Measurements from ENCODE around the gene CYP2R1.

- TF ChIP-seq CTCF (IDR thresholded peaks at IDR 0.05), result no peak
- no peak for TF ChIP-seq ZFX (IDR thresholded peaks at IDR 0.05; ENCODE audit: borderline replicate concordance)
Measured at GRCh38 chr11:14916403-14916802, 24.4 kb upstream of the CYP2R1 start.
